ENCODE measurements around the gene KAT14.
"Not testable (repeated sequence)": the region's sequence is repeated elsewhere in the genome, so short reads cannot be mapped to it uniquely, and the experiment has no call there.

KAT14 gene

GRCh38 chr20:18165553-18165952 is 27.9 kb downstream of the KAT14 start:
- DNase-seq: no peak

GRCh38 chr20:18166241-18166881 is 28.7 kb downstream of the KAT14 start:
- DNase-seq: peak in 2 of 3 donors; percentile 7 to 10

- DNase-seq: no peak
Measured at GRCh38 chr20:18166950-18167349, 29.3 kb downstream of the KAT14 start.

GRCh38 chr20:18172379-18172778 is 34.7 kb downstream of the KAT14 start:
- no peak for DNase-seq

- DNase-seq: no peak
Measured at GRCh38 chr20:18174906-18175683, 37.4 kb downstream of the KAT14 start.

- DNase-seq: no peak
Measured at GRCh38 chr20:18176318-18176785, 38.7 kb downstream of the KAT14 start.

- DNase-seq: not testable (repeated sequence)
Measured at GRCh38 chr20:18180366-18180765, 42.7 kb downstream of the KAT14 start.

GRCh38 chr20:18180815-18181214 is 43.2 kb downstream of the KAT14 start:
- no peak for DNase-seq

- DNase-seq: no peak
Measured at GRCh38 chr20:18187020-18187419, 49.4 kb downstream of the KAT14 start.

- DNase-seq: no peak
Measured at GRCh38 chr20:18188434-18188833, 50.8 kb downstream of the KAT14 start.

- DNase-seq: no peak
Measured at GRCh38 chr20:18190338-18191233, 52.9 kb downstream of the KAT14 start.

GRCh38 chr20:18191306-18191705 is 53.6 kb downstream of the KAT14 start:
- no peak for DNase-seq

GRCh38 chr20:18194461-18194860 is 56.8 kb downstream of the KAT14 start:
- not testable (repeated sequence) for DNase-seq

GRCh38 chr20:18195931-18196330 is 58.3 kb downstream of the KAT14 start:
- no peak for DNase-seq

- DNase-seq: no peak
Measured at GRCh38 chr20:18197382-18198070, 59.9 kb downstream of the KAT14 start.

GRCh38 chr20:18202966-18203365 is 65.3 kb downstream of the KAT14 start:
- DNase-seq: no peak

GRCh38 chr20:18203700-18204099 is 66.0 kb downstream of the KAT14 start:
- DNase-seq: not testable (repeated sequence)

GRCh38 chr20:18213002-18213401 is 75.3 kb downstream of the KAT14 start:
- peak in 1 of 3 donors; percentile 3 for DNase-seq

GRCh38 chr20:18215566-18215965 is 77.9 kb downstream of the KAT14 start:
- peak in 1 of 3 donors; percentile 11 for DNase-seq

- DNase-seq: no peak
Measured at GRCh38 chr20:18218280-18218679, 80.6 kb downstream of the KAT14 start.

GRCh38 chr20:18223409-18223808 is 85.7 kb downstream of the KAT14 start:
- DNase-seq: no peak

- no peak for DNase-seq
Measured at GRCh38 chr20:18224968-18225568, 87.4 kb downstream of the KAT14 start.

All from suppressor macrophage treated with lipopolysaccharide for 1 hour (primary cell).